Measurements from ENCODE around the gene CDK6. TPM values are rescaled to one million over a fixed set of nuclear protein-coding genes. Genes with fewer than 3 reads are reported as not detected.

The CDK6 gene
- total and polyA plus RNA-seq, 2 of the 8 experiments (the other 6 are each of a cell fraction or from before 2014, with no cell fraction given), result 5.9 to 18.9 TPM

GRCh38 chr7:92754919-92755581 is 81.3 kb downstream of the CDK6 start:
- H2AFZ ChIP-seq (ENCODE audit: low read length), result no peak overlapping the region
- H3K4me3 ChIP-seq (ENCODE audit: extremely low read depth in 1 of 4, insufficient read depth in 2 of 4, low read depth in 3 of 4, low read length in 4 of 4), result no peak overlapping the region
- H3K27ac ChIP-seq (ENCODE audit: low read depth, low read length), result no peak overlapping the region
- H3K18ac ChIP-seq (ENCODE audit: extremely low read depth, low read length), result peak overlapping the region; percentile 35; the same call in 1 of the 2 replicates
- H4K5ac ChIP-seq (ENCODE audit: insufficient read length, low read depth, low read length), result no peak overlapping the region
- peaks cover 3 to 22% (median 16%) of the 10 kb centered on the region in 4 experiments for H3K4me1 ChIP-seq (replicated peaks in 1 of 4; ENCODE audit: control insufficient read depth in 3 of 4, insufficient read depth in 4 of 4, low read length in 3 of 4)
- H3K27me3 ChIP-seq (replicated peaks in 1 of 4; ENCODE audit: control insufficient read depth in 3 of 4, extremely low read depth in 1 of 4, insufficient read depth in 3 of 4, low read length in 3 of 4), result no peaks in the 10 kb centered on the region
- H3K79me2 ChIP-seq (ENCODE audit: control insufficient read depth in 1 of 2, insufficient read depth in 2 of 2, low read length in 2 of 2), result no peaks in the 10 kb centered on the region
- no peaks in the 10 kb centered on the region for H3K9me3 ChIP-seq (ENCODE audit: insufficient read depth in 2 of 2, low read depth in 1 of 2, low read length in 1 of 2)
- no peak overlapping the region for H3K4ac ChIP-seq (replicated peaks; ENCODE audit: insufficient read length, low read depth, low read length)
- no peaks in the 10 kb centered on the region for H3K23me2 ChIP-seq (ENCODE audit: low read depth, low read length)
- H2BK12ac ChIP-seq (ENCODE audit: low read depth, low read length), result peak overlapping the region; percentile 61; the same call in 1 of the 2 replicates
- no peak overlapping the region for H3K14ac ChIP-seq (ENCODE audit: insufficient read length)
- no peak overlapping the region for H2BK5ac ChIP-seq (ENCODE audit: low read depth, low read length)
- H2BK20ac ChIP-seq (ENCODE audit: low read length), result no peak overlapping the region; the same call in 1 of the 2 replicates
- no peaks in the 10 kb centered on the region for H3K79me1 ChIP-seq (ENCODE audit: low read depth, low read length)
- WGBS, 2 experiments (ENCODE audit: extremely low coverage in 1 of 2, insufficient coverage in 1 of 2, insufficient read length in 1 of 2, insufficient replicate concordance in 2 of 2, low coverage in 1 of 2, low lambda C conversion rate in 2 of 2, missing lambda C conversion rate in 1 of 2), result 86% methylated on average over 9 of the region's 9 CpGs; no CpG with 5 or more reads in 1 of the 2 experiments
- no peak overlapping the region for H3K4me2 ChIP-seq (ENCODE audit: insufficient read depth in 1 of 2, low read depth in 2 of 2, low read length in 2 of 2)
- no peak overlapping the region for H3K56ac ChIP-seq (replicated peaks; ENCODE audit: insufficient read length, low read depth, low read length)
- peak overlapping the region; percentile 46; the same call in 1 of the 2 replicates for H2BK15ac ChIP-seq (ENCODE audit: low read length)
- ChIA-PET CTCF (ENCODE audit: partially characterized antibody) (interaction anchor here (2.1 kb wide), 1 partner anchor 12 kb away, joined by 5 read pairs; no protein-coding TSS in a partner anchor), POLR2A (ENCODE audit: partially characterized antibody) (interaction anchor here (3.6 kb wide), 1 partner anchor 11 kb away, joined by 14 read pairs; no protein-coding TSS in a partner anchor)
- no peak overlapping the region for H2BK120ac ChIP-seq (replicated peaks; ENCODE audit: low read depth, low read length)
- no peak overlapping the region for H3K9ac ChIP-seq (replicated peaks in 1 of 4; ENCODE audit: extremely low read depth in 1 of 4, low read depth in 3 of 4, low read length in 3 of 4)
- H2AK5ac ChIP-seq (ENCODE audit: low read depth, low read length), result no peak overlapping the region
- no peaks in the 10 kb centered on the region for H4K20me1 ChIP-seq (replicated peaks in 1 of 2; ENCODE audit: control insufficient read depth in 1 of 2, insufficient read depth in 2 of 2, low read length in 2 of 2)
- no peak overlapping the region for H4K8ac ChIP-seq (ENCODE audit: extremely low read depth, insufficient read depth, low read length)
- no peaks in the 10 kb centered on the region for H3K36me3 ChIP-seq (ENCODE audit: control insufficient read depth in 2 of 4, insufficient read depth in 4 of 4, low read length in 3 of 4)
- no peak overlapping the region for H3K23ac ChIP-seq (ENCODE audit: insufficient read length)
- DNase-seq (ENCODE audit: low read depth in 1 of 2, low spot score in 2 of 2) (no peak), FAIRE-seq (no peak)
- H4K91ac ChIP-seq (replicated peaks; ENCODE audit: insufficient read length, low read length), result peak overlapping the region; percentile 60
- TF ChIP-seq KDM4A (IDR thresholded peaks at IDR 0.05; ENCODE audit: low read depth, low read length, severe bottlenecking) (no peak), USF2 (IDR thresholded peaks at IDR 0.05; ENCODE audit: low read length) (no peak), SIX5 (IDR thresholded peaks at IDR 0.05; ENCODE audit: low read depth, low read length) (no peak), RFX5 (IDR thresholded peaks at IDR 0.05; ENCODE audit: borderline replicate concordance, low read depth, low read length) (no peak), BRCA1 (IDR thresholded peaks at IDR 0.05; ENCODE audit: low read depth, low read length) (no peak), FOSL1 (IDR thresholded peaks at IDR 0.05; ENCODE audit: insufficient read depth, low read depth, low read length) (no peak), EZH2 (IDR thresholded peaks at IDR 0.05; ENCODE audit: low read depth, low read length, severe bottlenecking) (no peak), HDAC6 (IDR thresholded peaks at IDR 0.05; ENCODE audit: low read depth, low read length) (no peak), SP2 (IDR thresholded peaks at IDR 0.05; ENCODE audit: low read length) (no peak), PHF8 (conservative IDR thresholded peaks at IDR 0.05; ENCODE audit: low read depth, low read length) (no peak)

All from H1 (cell line).